Gastrocnemius medialis (tissue), 4 donors: ENCODE measurements around the gene GPR22.

Experiments used
- POLR2A ChIP-seq, 2 donors: fragments of 450-650 bp; IDR thresholded peaks; one replicate each; pipeline ENCODE4 v1.6.1; 2017; ENCODE audit warnings: antibody characterized with exemption in 2 of 2, mild to moderate bottlenecking in 2 of 2, moderate library complexity in 2 of 2
- TF ChIP-seq, protein P1 (sequence below), 5 experiments: fragments of 450-650 bp in 3 of 5; fragments of 200-600 bp in 2 of 5; sonication (generic) in 2 of 5; IDR thresholded peaks in 4 of 5; conservative IDR thresholded peaks in 1 of 5; 1 replicate in 4 of 5; 2 replicates in 1 of 5; pipeline ENCODE4 v1.5.1; 2016 to 2019; ENCODE audit warnings: antibody characterized with exemption in 5 of 5, mild to moderate bottlenecking in 3 of 5, moderate library complexity in 3 of 5

DNA sequence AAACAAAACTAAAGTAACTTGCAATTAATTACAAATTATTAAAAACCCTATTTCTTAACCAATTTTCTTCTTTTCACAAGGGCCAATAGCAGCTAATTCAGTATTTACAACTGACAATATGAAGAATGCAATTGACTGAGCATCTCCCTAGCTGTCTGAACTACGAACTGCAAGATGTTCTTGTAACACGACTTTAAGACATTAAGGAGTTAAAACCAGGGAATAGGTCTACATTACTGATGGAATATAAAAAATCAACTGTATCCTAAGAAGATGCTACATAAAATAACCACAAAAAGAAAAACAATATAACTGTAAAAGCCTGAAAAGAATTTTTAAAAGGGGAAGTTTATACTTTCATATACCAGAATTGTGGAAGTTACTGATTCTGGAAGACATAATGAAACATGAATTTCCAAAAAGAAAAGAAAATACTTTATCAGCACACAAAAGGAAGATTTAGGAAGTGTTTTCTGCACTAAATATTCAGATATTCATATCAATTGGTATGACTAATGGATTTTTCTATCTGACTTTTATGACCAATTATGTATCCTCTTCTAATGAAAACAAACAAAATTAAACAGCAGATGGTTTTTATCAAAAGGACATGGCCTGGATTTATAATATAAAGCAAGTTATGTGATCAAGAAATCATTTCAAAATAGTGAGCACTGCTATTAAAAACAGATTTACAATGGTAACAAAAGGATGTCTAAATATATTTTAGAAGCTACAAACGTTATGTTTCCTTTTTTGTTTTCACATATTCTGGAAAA lies 1.6 kb downstream of the GPR22 start:
- TF ChIP-seq POLR2A (IDR thresholded peaks at IDR 0.05) = no peak
- TF ChIP-seq, protein P1, sequence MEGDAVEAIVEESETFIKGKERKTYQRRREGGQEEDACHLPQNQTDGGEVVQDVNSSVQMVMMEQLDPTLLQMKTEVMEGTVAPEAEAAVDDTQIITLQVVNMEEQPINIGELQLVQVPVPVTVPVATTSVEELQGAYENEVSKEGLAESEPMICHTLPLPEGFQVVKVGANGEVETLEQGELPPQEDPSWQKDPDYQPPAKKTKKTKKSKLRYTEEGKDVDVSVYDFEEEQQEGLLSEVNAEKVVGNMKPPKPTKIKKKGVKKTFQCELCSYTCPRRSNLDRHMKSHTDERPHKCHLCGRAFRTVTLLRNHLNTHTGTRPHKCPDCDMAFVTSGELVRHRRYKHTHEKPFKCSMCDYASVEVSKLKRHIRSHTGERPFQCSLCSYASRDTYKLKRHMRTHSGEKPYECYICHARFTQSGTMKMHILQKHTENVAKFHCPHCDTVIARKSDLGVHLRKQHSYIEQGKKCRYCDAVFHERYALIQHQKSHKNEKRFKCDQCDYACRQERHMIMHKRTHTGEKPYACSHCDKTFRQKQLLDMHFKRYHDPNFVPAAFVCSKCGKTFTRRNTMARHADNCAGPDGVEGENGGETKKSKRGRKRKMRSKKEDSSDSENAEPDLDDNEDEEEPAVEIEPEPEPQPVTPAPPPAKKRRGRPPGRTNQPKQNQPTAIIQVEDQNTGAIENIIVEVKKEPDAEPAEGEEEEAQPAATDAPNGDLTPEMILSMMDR (IDR thresholded peaks at IDR 0.05 in 4 of 5, conservative IDR thresholded peaks at IDR 0.05 in 1 of 5) = no peak
